CD4-positive, alpha-beta T cell treated with Interleukin-21 for 1 hour (primary cell): ENCODE measurements around the gene HSD3B2.

Experiments used
- DNase-seq: peaks from one replicate; pipeline ENCODE4 v3.0.0-alpha.2; 2020

The HSD3B2 gene

DNA sequence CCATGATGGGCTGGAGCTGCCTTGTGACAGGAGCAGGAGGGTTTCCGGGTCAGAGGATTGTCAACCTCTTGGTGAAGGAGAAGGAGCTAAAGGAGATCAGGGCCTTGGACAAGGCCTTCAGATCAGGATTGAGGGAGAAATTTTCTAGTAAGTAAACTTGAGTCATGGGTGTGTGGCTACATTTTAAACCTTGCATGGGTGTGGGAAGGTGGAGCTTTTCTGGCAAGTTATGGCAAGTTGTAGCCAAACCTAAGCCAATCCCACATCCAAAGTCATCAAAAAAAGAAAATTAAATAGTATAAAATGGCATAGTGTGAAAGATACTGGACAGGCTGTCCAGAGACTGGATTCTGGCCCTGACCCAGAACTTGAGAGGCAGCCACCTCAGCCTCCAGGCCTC is 52.3 kb downstream of the HSD3B2 start:
- no peak for DNase-seq

DNA sequence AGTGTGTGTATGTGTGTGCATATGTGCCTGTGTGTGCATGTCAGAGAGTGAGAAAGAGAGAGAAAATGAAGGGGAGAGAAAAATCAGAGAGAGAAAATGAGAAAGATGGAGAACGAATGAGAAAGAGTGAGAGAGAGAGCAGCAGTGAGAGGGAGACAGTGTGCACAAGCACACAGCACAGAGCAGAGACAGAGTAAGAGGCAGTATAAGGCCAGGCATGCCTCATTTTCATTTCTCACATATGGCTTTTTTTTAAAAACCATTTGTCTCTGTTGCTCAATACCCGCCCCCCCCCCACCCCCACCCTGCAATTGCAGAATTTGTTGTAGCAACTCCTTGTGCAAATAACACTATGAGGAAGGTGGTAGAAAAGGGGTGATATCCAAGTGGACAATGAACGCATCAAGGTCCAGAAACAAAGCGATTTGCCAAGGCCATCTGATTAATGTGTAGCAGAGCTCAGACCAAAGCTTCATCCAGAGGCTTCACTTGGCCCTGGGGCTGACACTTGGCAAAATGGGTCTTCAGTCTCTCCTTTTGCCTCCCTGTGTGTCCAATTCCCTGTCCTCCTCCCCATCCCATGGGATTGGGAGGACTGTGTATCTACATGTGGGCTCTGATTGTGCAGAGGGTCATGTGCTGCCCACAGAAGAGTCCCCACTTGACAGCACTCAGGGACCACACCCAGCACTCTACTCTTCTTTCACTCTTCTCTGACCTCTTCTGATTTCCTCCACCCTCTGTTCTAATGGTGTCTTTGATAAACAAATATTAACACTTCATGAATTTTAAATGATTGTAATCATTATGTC is 53.1 kb downstream of the HSD3B2 start:
- DNase-seq, result no peak

DNA sequence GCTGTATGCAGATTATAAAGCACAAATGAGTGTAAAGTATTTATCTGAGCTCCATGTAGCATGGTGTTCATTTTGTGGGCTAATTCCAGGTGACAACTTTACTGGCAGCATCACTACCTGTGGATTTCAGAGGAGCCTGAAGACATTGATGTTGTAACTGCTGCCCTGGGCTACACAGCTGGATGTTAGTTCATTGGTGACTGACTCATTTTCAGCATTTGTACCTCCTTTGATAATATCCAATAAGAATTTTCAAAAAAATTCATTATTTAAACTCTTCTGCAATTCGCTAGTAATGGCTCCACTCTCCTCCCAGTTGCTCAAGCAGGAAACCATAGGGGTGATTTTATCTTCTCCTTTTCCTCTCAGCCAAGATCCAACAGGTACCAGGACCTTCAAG is 54.8 kb downstream of the HSD3B2 start:
- DNase-seq, result no peak

DNA sequence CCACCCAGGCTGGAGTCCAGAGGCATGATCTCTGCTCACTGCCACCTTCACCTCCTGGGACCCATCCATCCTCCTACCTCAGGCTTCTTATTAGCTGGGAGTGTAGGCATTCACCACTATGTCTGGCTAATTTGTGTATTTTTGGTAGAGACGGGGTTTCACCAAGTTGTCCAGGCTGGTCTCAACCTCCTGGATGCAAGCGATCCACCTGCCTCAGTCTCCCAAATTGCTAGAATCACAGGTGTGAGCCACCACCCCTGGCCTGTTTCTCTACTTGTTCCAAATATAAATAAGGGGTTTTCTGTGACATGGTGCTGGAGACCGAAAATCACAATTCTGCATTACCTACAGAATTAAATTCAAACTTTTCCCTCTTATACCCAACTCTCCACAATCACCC is 55.4 kb downstream of the HSD3B2 start:
- no peak for DNase-seq

DNA sequence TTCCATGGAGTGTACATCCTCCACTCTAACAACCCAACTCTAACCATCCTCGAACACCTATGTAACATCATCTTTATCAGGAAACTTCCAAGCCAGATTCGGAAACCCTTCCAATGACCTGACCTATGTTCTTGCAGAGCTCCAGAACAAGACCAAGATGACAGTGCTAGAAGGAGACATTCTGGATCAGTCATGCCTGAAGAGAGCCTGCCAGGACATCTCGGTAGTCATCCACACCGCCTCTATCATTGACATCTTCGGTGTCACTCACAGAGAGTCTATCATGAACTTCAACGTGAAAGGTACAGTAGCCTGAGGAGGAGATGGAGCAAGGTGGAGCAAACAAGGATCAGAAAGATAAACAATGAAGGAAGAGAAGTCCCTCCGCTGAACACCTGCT is 56.0 kb downstream of the HSD3B2 start:
- DNase-seq, result no peak

DNA sequence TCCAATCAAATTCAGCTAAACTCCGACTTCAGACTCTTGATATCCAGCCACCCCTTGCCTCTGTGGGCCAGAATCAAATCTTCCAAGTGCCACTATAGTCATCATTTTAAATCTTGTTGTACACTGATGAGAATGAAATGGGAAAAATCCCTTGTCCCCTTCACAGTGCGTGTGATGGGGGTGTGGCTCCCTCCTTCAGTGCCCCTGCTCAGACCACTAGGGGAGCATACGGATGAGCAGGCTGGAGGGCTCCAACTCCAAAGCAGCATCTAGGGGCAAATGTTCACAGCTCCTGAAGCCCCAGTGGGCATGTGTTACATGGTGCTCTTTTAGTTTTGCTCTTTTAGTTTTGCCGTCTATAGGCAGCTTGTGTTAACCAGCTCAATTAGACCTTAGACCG is 56.6 kb downstream of the HSD3B2 start:
- no peak for DNase-seq

DNA sequence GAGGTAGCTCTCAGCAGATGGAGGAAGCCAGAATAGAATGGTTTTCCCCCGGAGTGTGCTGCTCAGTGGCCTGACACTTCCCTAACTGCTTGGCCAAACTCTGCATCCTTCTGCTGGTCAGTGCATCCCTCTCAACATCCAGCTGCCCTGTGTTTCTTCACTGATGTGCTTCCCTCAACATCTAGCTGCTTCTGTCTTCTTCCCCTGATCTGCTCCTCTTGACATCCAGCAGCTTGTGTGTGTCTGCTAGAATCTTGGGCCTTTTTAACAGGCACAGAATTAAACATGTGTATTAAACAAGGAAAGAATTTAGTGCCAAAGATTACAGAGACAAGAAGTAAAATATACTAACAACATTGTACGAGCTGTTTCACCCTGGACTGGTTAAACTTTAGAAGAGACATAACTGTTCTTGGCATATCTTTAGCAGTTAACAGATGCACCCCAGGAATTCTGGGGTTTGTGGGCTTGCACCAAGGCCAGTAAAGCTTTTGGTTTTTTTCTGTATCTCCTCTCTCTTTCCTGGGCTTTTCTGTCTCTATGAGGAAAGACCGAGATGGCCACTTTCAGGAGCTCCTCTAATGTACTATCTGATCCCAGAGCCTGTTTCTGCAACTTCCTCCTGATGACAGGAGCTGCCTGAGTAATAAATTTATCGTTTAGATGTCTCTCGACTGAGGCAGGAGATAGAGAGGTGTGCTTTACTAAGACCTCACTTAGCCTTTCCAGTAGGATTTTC is 57.3 kb downstream of the HSD3B2 start:
- no peak for DNase-seq
